ENCODE measurements around the gene CDK5. TPM values are rescaled to one million over a fixed set of nuclear protein-coding genes. Genes with fewer than 3 reads are reported as not detected.
"Not testable (repeated sequence)": the region's sequence is repeated elsewhere in the genome, so short reads cannot be mapped to it uniquely, and the experiment has no call there.

CDK5 gene
- total and polyA plus RNA-seq, 3 experiments from 2014 or later, result 14.3 to 23.2 (median 20.5) TPM

DNA sequence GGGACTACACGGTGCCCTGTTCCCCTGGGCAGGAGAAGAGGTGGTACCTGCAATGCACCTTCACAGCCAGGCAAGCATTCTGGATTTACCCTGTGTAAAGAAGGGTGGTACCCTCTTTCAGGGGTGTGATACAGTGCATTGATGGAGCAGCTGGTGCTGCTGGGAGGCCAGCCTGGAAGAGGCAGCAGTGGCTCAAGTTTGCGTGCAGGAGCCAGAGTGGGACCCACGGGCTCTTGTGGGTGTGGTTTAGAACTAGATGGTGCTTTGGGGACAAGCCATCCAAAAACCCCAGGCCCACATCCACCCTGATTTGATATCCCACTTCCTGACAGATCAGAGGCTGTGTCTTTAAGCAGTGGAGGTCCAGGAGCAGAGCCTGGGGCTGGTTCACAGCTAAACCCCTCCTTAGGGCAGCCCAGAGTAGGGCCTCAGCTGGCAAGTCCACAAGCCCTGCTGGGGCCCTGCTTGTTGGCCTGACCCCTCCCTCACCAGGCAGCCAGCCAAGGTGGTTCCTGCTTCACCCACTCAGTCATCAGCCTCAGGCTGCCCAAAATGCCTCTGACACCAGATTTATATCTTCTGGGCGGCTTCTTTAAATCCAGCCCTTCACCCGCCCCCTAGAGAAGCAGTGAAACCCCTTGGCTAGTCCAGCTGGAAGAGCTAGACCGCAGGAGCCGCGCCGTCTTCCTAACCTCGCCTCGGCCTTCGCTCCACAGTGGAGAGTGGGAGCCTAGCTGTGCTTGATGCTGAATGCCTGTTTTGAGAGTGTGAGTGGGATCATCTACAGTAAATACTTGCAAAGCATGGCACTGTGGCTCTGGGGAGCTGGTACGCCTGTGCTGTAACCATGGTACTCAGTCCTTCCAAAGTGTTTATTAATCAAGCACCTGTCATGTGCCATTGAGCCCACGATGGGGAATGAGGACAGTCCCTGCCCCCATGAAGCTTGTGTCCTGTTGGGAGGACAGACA is 10.8 kb downstream of the CDK5 start:
- peaks cover 0 to 5% of the 10 kb centered on the region in 2 donors for H3K27me3 Mint-ChIP-seq
- H3K4me1 ChIP-seq (ENCODE audit: insufficient read depth, low read length), result no peaks in the 10 kb centered on the region
- CTCF ChIA-PET, result interaction anchor here (1.3 kb wide), 1 partner anchor 29 kb away, joined by 6 read pairs; no protein-coding TSS in a partner anchor
- peaks cover 0 to 4% (median 0%) of the 10 kb centered on the region in 3 donors for H3K4me1 Mint-ChIP-seq
- no peaks in the 10 kb centered on the region for H3K9me3 ChIP-seq (ENCODE audit: low read length)
- no peaks in the 10 kb centered on the region for H3K9me3 Mint-ChIP-seq
- H3K36me3 Mint-ChIP-seq, result peaks cover 0 to 18% (median 0%) of the 10 kb centered on the region in 3 donors
- peak overlapping the region in 2 of 8 donors; percentile 14 to 81 for H3K27ac Mint-ChIP-seq
- POLR2A ChIA-PET, result no interaction called here
- H3K27ac ChIP-seq (ENCODE audit: low read depth, low read length), result no peak overlapping the region
- no peaks in the 10 kb centered on the region for H3K27me3 ChIP-seq (ENCODE audit: insufficient read depth, low read length, poor library complexity, severe bottlenecking)
- no peak overlapping the region for H3K4me3 ChIP-seq (ENCODE audit: low read length)
- no peak overlapping the region for H3K4me3 Mint-ChIP-seq
- H3K36me3 ChIP-seq (ENCODE audit: insufficient read depth, low read length), result peaks cover 3% of the 10 kb centered on the region
- DNase-seq, result no peak

- no peaks in the 10 kb centered on the region for H3K4me1 Mint-ChIP-seq
- peaks cover 0 to 5% of the 10 kb centered on the region in 2 donors for H3K27me3 Mint-ChIP-seq
- peaks cover 3% of the 10 kb centered on the region for H3K36me3 ChIP-seq (ENCODE audit: insufficient read depth, low read length)
- peaks cover 0 to 21% (median 2%) of the 10 kb centered on the region in 3 donors for H3K36me3 Mint-ChIP-seq
- H3K9me3 Mint-ChIP-seq, result no peaks in the 10 kb centered on the region
- no peaks in the 10 kb centered on the region for H3K4me1 ChIP-seq (ENCODE audit: insufficient read depth, low read length)
- H3K4me3 ChIP-seq (ENCODE audit: low read length), result no peak overlapping the region
- H3K27me3 ChIP-seq (ENCODE audit: insufficient read depth, low read length, poor library complexity, severe bottlenecking), result no peaks in the 10 kb centered on the region
- ChIA-PET POLR2A (no interaction called here), CTCF (interaction anchor here (1.1 to 1.3 kb wide), 2 partner anchors 18 to 28 kb away, joined by 3 to 6 read pairs; partner anchors contain the start of gene ABCB8)
- no peaks in the 10 kb centered on the region for H3K9me3 ChIP-seq (ENCODE audit: low read length)
- no peak overlapping the region for H3K27ac ChIP-seq (ENCODE audit: low read depth, low read length)
- peak overlapping the region in 1 of 8 donors; percentile 41 for H3K27ac Mint-ChIP-seq
- no peak overlapping the region for H3K4me3 Mint-ChIP-seq
- DNase-seq, result no peak
These were observed 11.7 kb downstream of the CDK5 start for GRCh38 chr7:151045967-151046366.

DNA sequence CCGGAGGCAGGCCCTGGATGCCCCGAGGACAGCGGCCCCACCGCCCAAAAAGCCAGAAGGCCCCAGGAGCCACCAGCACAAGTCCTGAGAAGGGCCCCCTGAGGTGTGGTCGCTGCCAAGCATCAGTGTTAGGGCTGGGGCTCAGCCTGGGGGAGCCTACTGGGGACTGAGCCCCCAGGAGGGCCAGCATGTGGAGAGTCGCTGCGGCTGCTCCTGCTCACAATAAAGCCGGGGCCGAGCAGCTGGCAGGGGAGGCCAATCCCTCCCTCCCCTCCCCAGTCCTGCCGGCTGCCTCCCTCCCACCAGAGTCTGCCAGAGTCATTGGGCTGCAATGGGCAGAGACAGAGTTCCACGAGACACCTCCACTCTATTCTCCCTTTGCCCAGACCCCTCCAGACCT is 12.4 kb downstream of the CDK5 start:
- POLR2A ChIA-PET, result no interaction called here
- H3K36me3 Mint-ChIP-seq, result peaks cover 0 to 21% (median 2%) of the 10 kb centered on the region in 3 donors
- CTCF ChIA-PET, result interaction anchor here (1.1 to 1.3 kb wide), 2 partner anchors 17 to 27 kb away, joined by 3 to 6 read pairs; partner anchors contain the start of gene ABCB8

DNA sequence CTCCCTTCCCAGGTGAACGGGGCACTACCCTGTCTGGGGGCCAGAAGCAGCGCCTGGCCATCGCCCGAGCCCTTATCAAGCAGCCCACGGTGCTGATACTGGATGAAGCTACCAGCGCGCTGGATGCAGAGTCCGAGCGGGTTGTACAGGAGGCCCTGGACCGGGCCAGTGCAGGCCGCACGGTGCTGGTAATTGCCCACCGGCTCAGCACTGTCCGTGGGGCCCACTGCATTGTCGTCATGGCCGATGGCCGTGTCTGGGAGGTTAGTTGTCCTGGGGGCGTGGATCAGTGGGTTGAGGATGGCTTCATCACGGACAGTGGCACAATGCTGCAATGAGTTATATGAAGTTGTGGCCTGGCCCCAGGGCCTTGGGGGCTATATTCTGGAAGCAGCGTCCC is 13.7 kb downstream of the CDK5 start:
- no peaks in the 10 kb centered on the region for H3K27me3 Mint-ChIP-seq
- Histone ChIP-seq H3K4me3 (ENCODE audit: low read length) (no peak overlapping the region), H3K27ac (ENCODE audit: low read depth, low read length) (no peak overlapping the region), H3K4me1 (ENCODE audit: insufficient read depth, low read length) (no peaks in the 10 kb centered on the region), H3K9me3 (ENCODE audit: low read length) (no peaks in the 10 kb centered on the region), H3K36me3 (ENCODE audit: insufficient read depth, low read length) (peaks cover 3% of the 10 kb centered on the region), H3K27me3 (ENCODE audit: insufficient read depth, low read length, poor library complexity, severe bottlenecking) (no peaks in the 10 kb centered on the region)
- peaks cover 0 to 11% (median 7%) of the 10 kb centered on the region in 3 donors for H3K4me1 Mint-ChIP-seq
- CTCF ChIA-PET, result no interaction called here
- no peak overlapping the region for H3K4me3 Mint-ChIP-seq
- H3K27ac Mint-ChIP-seq, result no peak overlapping the region
- no peaks in the 10 kb centered on the region for H3K9me3 Mint-ChIP-seq
- POLR2A ChIA-PET, result no interaction called here
- peaks cover 0 to 21% (median 2%) of the 10 kb centered on the region in 3 donors for H3K36me3 Mint-ChIP-seq
- no peak for DNase-seq

More for the DNA sequence above, 12.4 kb downstream of the CDK5 start:
- DNase-seq, result no peak
- Histone ChIP-seq H3K4me1 (ENCODE audit: insufficient read depth, low read length) (no peaks in the 10 kb centered on the region), H3K27me3 (ENCODE audit: insufficient read depth, low read length, poor library complexity, severe bottlenecking) (no peaks in the 10 kb centered on the region), H3K27ac (ENCODE audit: low read depth, low read length) (no peak overlapping the region), H3K36me3 (ENCODE audit: insufficient read depth, low read length) (peaks cover 3% of the 10 kb centered on the region), H3K9me3 (ENCODE audit: low read length) (no peaks in the 10 kb centered on the region), H3K4me3 (ENCODE audit: low read length) (no peak overlapping the region)
- Mint-ChIP-seq H3K4me1 (no peaks in the 10 kb centered on the region), H3K9me3 (no peaks in the 10 kb centered on the region), H3K27me3 (peaks cover 0 to 4% of the 10 kb centered on the region in 2 donors), H3K27ac (peak overlapping the region in 1 of 8 donors; percentile 33), H3K4me3 (no peak overlapping the region)

DNA sequence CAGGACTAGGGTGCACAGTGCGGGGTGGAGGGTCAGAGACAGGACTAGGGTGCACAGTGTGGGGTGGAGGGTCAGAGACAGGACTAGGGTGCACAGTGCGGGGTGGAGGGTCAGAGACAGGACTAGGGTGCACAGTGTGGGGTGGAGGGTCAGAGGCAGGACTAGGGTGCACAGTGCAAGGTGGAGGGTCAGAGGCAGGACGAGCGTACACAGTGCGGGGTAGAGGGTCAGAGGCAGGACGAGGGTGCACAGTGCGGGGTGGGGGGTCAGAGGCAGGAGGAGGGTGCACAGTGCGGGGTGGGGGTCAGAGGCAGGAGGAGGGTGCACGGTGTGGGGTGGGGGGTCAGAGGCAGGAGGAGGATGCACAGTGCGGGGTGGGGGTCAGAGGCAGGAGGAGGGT is 14.2 kb downstream of the CDK5 start:
- CTCF ChIA-PET, H3K9me3 Mint-ChIP-seq, H3K27me3 Mint-ChIP-seq: not testable (repeated sequence)

DNA sequence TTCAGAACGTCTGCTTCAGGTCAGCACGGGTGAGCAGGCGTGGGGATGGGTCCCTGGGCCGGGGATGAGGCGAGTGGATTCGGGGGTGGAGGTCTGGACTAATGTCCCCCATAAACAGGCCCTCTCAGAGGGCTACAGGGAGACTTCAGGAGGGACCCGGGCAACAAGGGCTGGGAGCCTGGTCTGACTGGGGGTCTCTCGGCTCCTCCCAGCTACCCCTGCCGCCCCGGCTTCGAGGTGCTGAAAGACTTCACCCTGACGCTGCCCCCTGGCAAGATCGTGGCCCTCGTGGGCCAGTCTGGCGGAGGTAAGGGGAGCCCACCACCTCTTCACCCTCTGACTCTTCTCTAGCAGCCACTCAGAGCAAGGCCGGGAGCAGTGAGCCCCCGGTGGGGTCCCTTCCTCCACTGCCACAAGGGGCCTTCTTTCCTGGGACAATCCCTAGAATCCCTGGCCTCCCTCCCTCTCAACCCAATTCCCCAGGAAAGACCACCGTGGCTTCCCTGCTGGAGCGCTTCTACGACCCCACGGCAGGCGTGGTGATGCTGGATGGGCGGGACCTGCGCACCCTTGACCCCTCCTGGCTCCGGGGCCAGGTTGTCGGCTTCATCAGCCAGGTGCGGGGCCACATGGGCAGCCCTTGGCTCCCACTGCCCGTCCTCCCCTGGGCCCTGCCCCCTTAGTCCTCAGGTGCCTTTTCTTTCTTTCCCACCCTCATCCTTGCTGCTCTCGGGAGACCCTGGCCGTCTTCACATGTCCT is 16.9 kb downstream of the CDK5 start:
- no peaks in the 10 kb centered on the region for H3K9me3 ChIP-seq (ENCODE audit: low read length)
- POLR2A ChIA-PET, result no interaction called here
- no peaks in the 10 kb centered on the region for H3K27me3 Mint-ChIP-seq
- H3K36me3 ChIP-seq (ENCODE audit: insufficient read depth, low read length), result peaks cover 15% of the 10 kb centered on the region
- CTCF ChIA-PET, result no interaction called here
- no peaks in the 10 kb centered on the region for H3K27me3 ChIP-seq (ENCODE audit: insufficient read depth, low read length, poor library complexity, severe bottlenecking)
- DNase-seq, result no peak
- peak overlapping the region; percentile 24 for H3K27ac ChIP-seq (ENCODE audit: low read depth, low read length)
- no peak overlapping the region for H3K27ac Mint-ChIP-seq
- H3K4me3 ChIP-seq (ENCODE audit: low read length), result no peak overlapping the region
- H3K9me3 Mint-ChIP-seq, result no peaks in the 10 kb centered on the region
- peaks cover 0 to 14% (median 7%) of the 10 kb centered on the region in 3 donors for H3K4me1 Mint-ChIP-seq
- H3K4me3 Mint-ChIP-seq, result no peak overlapping the region
- H3K4me1 ChIP-seq (ENCODE audit: insufficient read depth, low read length), result no peaks in the 10 kb centered on the region
- peaks cover 0 to 38% (median 2%) of the 10 kb centered on the region in 3 donors for H3K36me3 Mint-ChIP-seq

More for the DNA sequence above, 14.2 kb downstream of the CDK5 start:
- H3K27ac ChIP-seq (ENCODE audit: low read depth, low read length); H3K36me3 ChIP-seq (ENCODE audit: insufficient read depth, low read length); H3K4me3 Mint-ChIP-seq; H3K27ac Mint-ChIP-seq; H3K4me1 ChIP-seq (ENCODE audit: insufficient read depth, low read length); POLR2A ChIA-PET; H3K4me3 ChIP-seq (ENCODE audit: low read length); H3K27me3 ChIP-seq (ENCODE audit: insufficient read depth, low read length, poor library complexity, severe bottlenecking); DNase-seq; H3K9me3 ChIP-seq (ENCODE audit: low read length): not testable (repeated sequence)
- peaks cover 0 to 23% (median 2%) of the 10 kb centered on the region in 3 donors for H3K36me3 Mint-ChIP-seq
- H3K4me1 Mint-ChIP-seq, result peaks cover 0 to 14% (median 7%) of the 10 kb centered on the region in 3 donors

- Mint-ChIP-seq H3K4me3 (no peak overlapping the region), H3K9me3 (no peaks in the 10 kb centered on the region), H3K4me1 (peaks cover 0 to 14% (median 7%) of the 10 kb centered on the region in 3 donors), H3K27ac (peak overlapping the region in 1 of 8 donors; percentile 72), H3K27me3 (no peaks in the 10 kb centered on the region), H3K36me3 (peaks cover 0 to 42% (median 2%) of the 10 kb centered on the region in 3 donors)
- ChIA-PET POLR2A (no interaction called here), CTCF (no interaction called here)
- no peak for DNase-seq
- H3K4me3 ChIP-seq (ENCODE audit: low read length), result no peak overlapping the region
- no peaks in the 10 kb centered on the region for H3K27me3 ChIP-seq (ENCODE audit: insufficient read depth, low read length, poor library complexity, severe bottlenecking)
- no peaks in the 10 kb centered on the region for H3K4me1 ChIP-seq (ENCODE audit: insufficient read depth, low read length)
- H3K9me3 ChIP-seq (ENCODE audit: low read length), result no peaks in the 10 kb centered on the region
- H3K27ac ChIP-seq (ENCODE audit: low read depth, low read length), result peak overlapping the region; percentile 24
- peaks cover 20% of the 10 kb centered on the region for H3K36me3 ChIP-seq (ENCODE audit: insufficient read depth, low read length)
These were observed 17.7 kb downstream of the CDK5 start for GRCh38 chr7:151039850-151040548.
